Upper lobe of left lung (tissue), 4 donors: ENCODE results near the gene KIDINS220.

ENCODE experiments used
- POLR2AphosphoS5 ChIP-seq, 2 donors: sonication (generic); formaldehyde crosslinking; IDR thresholded peaks; one replicate each; pipeline ENCODE4 v1.5.1; 2017; ENCODE audit warnings: antibody characterized with exemption in 2 of 2
- TF ChIP-seq, protein P1 (sequence below), 6 experiments: fragments of 450-650 bp in 4 of 6; fragments of 200-600 bp in 2 of 6; sonication (generic) in 2 of 6; IDR thresholded peaks; one replicate each; pipeline ENCODE4 v1.5.1; 2016 to 2019; ENCODE audit warnings: antibody characterized with exemption in 6 of 6

DNA sequence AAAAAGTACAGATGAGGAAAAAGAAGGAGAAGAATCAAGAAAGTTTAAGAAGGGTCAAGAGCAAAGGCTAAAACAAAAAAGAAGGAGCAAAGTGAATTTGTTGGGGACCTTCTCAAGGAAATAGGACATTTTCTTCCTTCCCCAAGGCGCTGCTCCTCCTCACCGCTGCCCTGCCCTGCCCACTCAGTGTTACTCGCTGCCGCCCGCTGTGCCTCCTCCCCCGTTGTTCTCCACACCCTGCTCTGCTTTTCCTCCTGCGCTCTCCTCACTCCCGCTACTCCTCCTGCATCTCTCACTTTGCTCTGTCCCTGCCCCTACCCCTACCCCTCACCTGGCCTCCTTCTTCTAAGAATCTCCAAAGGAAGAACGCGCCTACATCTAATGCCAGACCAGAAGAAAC lies 104.8 kb downstream of the KIDINS220 start:
- TF ChIP-seq, protein P1, sequence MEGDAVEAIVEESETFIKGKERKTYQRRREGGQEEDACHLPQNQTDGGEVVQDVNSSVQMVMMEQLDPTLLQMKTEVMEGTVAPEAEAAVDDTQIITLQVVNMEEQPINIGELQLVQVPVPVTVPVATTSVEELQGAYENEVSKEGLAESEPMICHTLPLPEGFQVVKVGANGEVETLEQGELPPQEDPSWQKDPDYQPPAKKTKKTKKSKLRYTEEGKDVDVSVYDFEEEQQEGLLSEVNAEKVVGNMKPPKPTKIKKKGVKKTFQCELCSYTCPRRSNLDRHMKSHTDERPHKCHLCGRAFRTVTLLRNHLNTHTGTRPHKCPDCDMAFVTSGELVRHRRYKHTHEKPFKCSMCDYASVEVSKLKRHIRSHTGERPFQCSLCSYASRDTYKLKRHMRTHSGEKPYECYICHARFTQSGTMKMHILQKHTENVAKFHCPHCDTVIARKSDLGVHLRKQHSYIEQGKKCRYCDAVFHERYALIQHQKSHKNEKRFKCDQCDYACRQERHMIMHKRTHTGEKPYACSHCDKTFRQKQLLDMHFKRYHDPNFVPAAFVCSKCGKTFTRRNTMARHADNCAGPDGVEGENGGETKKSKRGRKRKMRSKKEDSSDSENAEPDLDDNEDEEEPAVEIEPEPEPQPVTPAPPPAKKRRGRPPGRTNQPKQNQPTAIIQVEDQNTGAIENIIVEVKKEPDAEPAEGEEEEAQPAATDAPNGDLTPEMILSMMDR (IDR thresholded peaks at IDR 0.05) = no peak
- TF ChIP-seq POLR2AphosphoS5 (IDR thresholded peaks at IDR 0.05) = no peak
